A549 (cell line): ENCODE measurements around the gene MTARC1. TPM values are rescaled to one million over a fixed set of nuclear protein-coding genes. Genes with fewer than 3 reads are reported as not detected.

Source experiments
- ATAC-seq, 2 experiments: fragments of 200-7000 bp in 1 of 2; fragments of >200 bp in 1 of 2; cut with Nextera tagmentation in 1 of 2; cut with Tn5 transposase in 1 of 2; 3 replicates each; pipeline versions ENCODE4 v1.8.0 to v1.9.1; 2018 to 2020; ENCODE audit warnings: mild to moderate bottlenecking in 1 of 2, moderate library complexity in 1 of 2
- CTCF ChIA-PET: fragments of 300-600 bp; sonication (Branson Sonifier 250); formaldehyde crosslinking; extraction: SDS; loops from one replicate; lab custom pipeline; 2021; ENCODE audit warnings: antibody characterized with exemption, inconsistent platforms; lab: Yijun Ruan, JAX
- POLR2A ChIA-PET: fragments of 350-600 bp; formaldehyde crosslinking; extraction: SDS; loops from one replicate; lab custom pipeline; 2021; ENCODE audit warnings: antibody characterized with exemption, inconsistent platforms; lab: Yijun Ruan, JAX
- DNase-seq, 2 experiments: peaks; one replicate each; pipeline versions ENCODE4 v3.0.0 to v3.0.0-alpha.2; 2011 to 2016; ENCODE audit warnings: low read depth in 1 of 2, low spot score in 1 of 2
- FAIRE-seq: peaks from 2 replicates; lab custom pipeline; 2011; peaks lifted over from hg19 to GRCh38; lab: Jason Lieb, UNC
- H3K27ac ChIP-seq, 2 experiments: fragments of >200 bp; sonication (Bioruptor Twin); formaldehyde crosslinking; 3 replicates each; pipeline ENCODE4 v1.5.1; 2016 to 2017
- H3K4me1 ChIP-seq: fragments of >200 bp; sonication (Bioruptor Twin); formaldehyde crosslinking; 3 replicates; pipeline ENCODE4 v1.6.1; 2016
- H3K4me2 ChIP-seq: fragments of >200 bp; sonication (Bioruptor Twin); formaldehyde crosslinking; 3 replicates; pipeline ENCODE4 v1.6.1; 2016
- H3K4me3 ChIP-seq: fragments of >200 bp; sonication (Bioruptor Twin); formaldehyde crosslinking; 3 replicates; pipeline ENCODE4 v1.5.1; 2016
- H3K9me3 ChIP-seq: fragments of >200 bp; sonication (Bioruptor Twin); formaldehyde crosslinking; 3 replicates; pipeline ENCODE4 v1.6.1; 2016
- ATOH8 ChIP-seq: fragments of 250-450 bp; sonication (Bioruptor Pico); IDR thresholded peaks from 2 replicates; pipeline ENCODE4 v1.5.0; 2020; ENCODE audit warnings: low read depth, mild to moderate bottlenecking, moderate library complexity
- CEBPB ChIP-seq, 2 experiments: fragments of >200 bp in 1 of 2; sonication (Bioruptor Twin) in 1 of 2; formaldehyde crosslinking in 1 of 2; IDR thresholded peaks; 2 replicates each; pipeline ENCODE4 v1.6.1; 2012 to 2016
- CHD2 ChIP-seq: fragments of 150-350 bp; IDR thresholded peaks from 2 replicates; pipeline ENCODE4 v1.6.1; 2014; ENCODE audit warnings: low read length; ENCODE audit not compliant: partially characterized antibody
- CHD4 ChIP-seq: fragments of 200-600 bp; sonication (generic); IDR thresholded peaks from 2 replicates; pipeline ENCODE4 v1.6.1; 2016; ENCODE audit warnings: antibody characterized with exemption, mild to moderate bottlenecking, borderline replicate concordance
- EHF ChIP-seq: fragments of 250-450 bp; sonication (Bioruptor Pico); IDR thresholded peaks from 2 replicates; pipeline ENCODE4 v1.5.0; 2020; ENCODE audit warnings: mild to moderate bottlenecking
- ELK1 ChIP-seq: fragments of 150-350 bp; IDR thresholded peaks from 2 replicates; pipeline ENCODE4 v1.6.1; 2014; ENCODE audit warnings: low read depth, mild to moderate bottlenecking, low read length
- EP300 ChIP-seq, 2 experiments: fragments of >200 bp; sonication (Bioruptor Twin); formaldehyde crosslinking; IDR thresholded peaks; 2 replicates in 1 of 2; 3 replicates in 1 of 2; pipeline ENCODE4 v1.6.1; 2016 to 2017
- ESRRA ChIP-seq: fragments of 150-350 bp; IDR thresholded peaks from 2 replicates; pipeline ENCODE4 v1.6.1; 2014; ENCODE audit warnings: mild to moderate bottlenecking, low read length, borderline replicate concordance
- FOSB ChIP-seq: fragments of 250-450 bp; sonication (Bioruptor Pico); IDR thresholded peaks from 2 replicates; pipeline ENCODE4 v1.5.0; 2020; ENCODE audit warnings: mild to moderate bottlenecking, moderate library complexity
- FOSL2 ChIP-seq, 2 experiments: fragments of 450-650 bp in 1 of 2; fragments of >200 bp in 1 of 2; sonication (Bioruptor Twin) in 1 of 2; formaldehyde crosslinking; IDR thresholded peaks; 2 replicates each; pipeline versions ENCODE4 v1.5.0 to v1.6.1; 2016 to 2020; ENCODE audit warnings: mild to moderate bottlenecking in 1 of 2, moderate library complexity in 1 of 2
- HEYL ChIP-seq: fragments of 250-450 bp; sonication (Bioruptor Pico); IDR thresholded peaks from 2 replicates; pipeline ENCODE4 v1.8.0; 2021; ENCODE audit warnings: mild to moderate bottlenecking, moderate library complexity
- HOXB13 ChIP-seq: fragments of 250-450 bp; sonication (Bioruptor Pico); IDR thresholded peaks from 2 replicates; pipeline ENCODE4 v1.5.0; 2020; ENCODE audit warnings: low read depth, mild to moderate bottlenecking, moderate library complexity
- HOXB5 ChIP-seq: fragments of 250-450 bp; sonication (Bioruptor Pico); IDR thresholded peaks from 2 replicates; pipeline ENCODE4 v1.5.0; 2020; ENCODE audit warnings: mild to moderate bottlenecking, moderate library complexity
- JUN ChIP-seq, 2 experiments: fragments of >200 bp; sonication (Bioruptor Twin); formaldehyde crosslinking; IDR thresholded peaks; 2 replicates in 1 of 2; 3 replicates in 1 of 2; pipeline ENCODE4 v1.6.1; 2016 to 2017
- JUNB ChIP-seq: fragments of >200 bp; sonication (Bioruptor Twin); formaldehyde crosslinking; IDR thresholded peaks from 2 replicates; pipeline ENCODE4 v1.6.1; 2016
- MAFK ChIP-seq: fragments of 450-650 bp; IDR thresholded peaks from 2 replicates; pipeline ENCODE4 v1.6.1; 2014; ENCODE audit not compliant: partially characterized antibody
- MYC ChIP-seq: IDR thresholded peaks from 2 replicates; pipeline ENCODE4 v1.6.1; 2012; ENCODE audit warnings: mild to moderate bottlenecking, inconsistent platforms, low read length, improper control_type of control experiment, borderline replicate concordance
- NFE2L2 ChIP-seq: fragments of 150-350 bp; conservative IDR thresholded peaks from 2 replicates; pipeline ENCODE4 v1.6.1; 2014; ENCODE audit warnings: low read length
- NR3C1 ChIP-seq: fragments of >200 bp; sonication (Bioruptor Twin); formaldehyde crosslinking; IDR thresholded peaks from 3 replicates; pipeline ENCODE4 v1.6.1; 2017
- POLR2AphosphoS2 ChIP-seq: conservative IDR thresholded peaks from 2 replicates; pipeline ENCODE4 v1.6.1; 2012; ENCODE audit warnings: low read length, improper control_type of control experiment, inconsistent platforms
- RAD21 ChIP-seq, 2 experiments: fragments of >200 bp in 1 of 2; sonication (Bioruptor Twin) in 1 of 2; formaldehyde crosslinking in 1 of 2; IDR thresholded peaks in 1 of 2; conservative IDR thresholded peaks in 1 of 2; 2 replicates in 1 of 2; 3 replicates in 1 of 2; pipeline ENCODE4 v1.6.1; 2012 to 2018; ENCODE audit warnings: inconsistent platforms in 1 of 2
- RCOR1 ChIP-seq: fragments of 150-350 bp; IDR thresholded peaks from 2 replicates; pipeline ENCODE4 v1.6.1; 2014; ENCODE audit warnings: antibody characterized with exemption, low read length, low read depth
- TFCP2L1 ChIP-seq: fragments of 250-450 bp; sonication (Bioruptor Pico); IDR thresholded peaks from 2 replicates; pipeline ENCODE4 v1.5.0; 2021; ENCODE audit warnings: mild to moderate bottlenecking
- TP53 ChIP-seq: fragments of 250-450 bp; sonication (Bioruptor Pico); IDR thresholded peaks from 2 replicates; pipeline ENCODE4 v1.5.0; 2021; ENCODE audit warnings: mild to moderate bottlenecking, moderate library complexity
- ZC3H11A ChIP-seq: fragments of 450-650 bp; IDR thresholded peaks from 2 replicates; pipeline ENCODE4 v1.6.1; 2014; ENCODE audit warnings: antibody characterized with exemption, mild to moderate bottlenecking
- ZFP36 ChIP-seq: fragments of 450-650 bp; IDR thresholded peaks from 2 replicates; pipeline ENCODE4 v1.6.1; 2014; ENCODE audit warnings: borderline replicate concordance; ENCODE audit not compliant: partially characterized antibody
- WGBS: methylation state at CpG from one replicate; pipeline ENCODE4 v1.1.6; 2017; ENCODE audit errors: missing lambda C conversion rate; 5-methylcytosine and 5-hydroxymethylcytosine counted together
- polyA plus RNA-seq, 4 experiments: library from polyadenylated mRNA; depleted of rRNA in 3 of 4; stranded (reverse); fragments of >200 nt; fragmentation: RNase III in 1 of 4; extraction: RNeasy Plus Mini Kit Qiagen cat#74134 plus additional on column Dnase treatment in 1 of 4; gene quantifications; 2 replicates in 3 of 4; 3 replicates in 1 of 4; pipeline ENCODE4 v1.2.3, GENCODE V29; 2011 to 2017
- TF ChIP-seq, protein P1 (sequence below): fragments of >200 bp; sonication (Bioruptor Twin); formaldehyde crosslinking; IDR thresholded peaks from 3 replicates; pipeline ENCODE4 v1.6.1; 2016
- TF ChIP-seq, protein P2 (sequence below): IDR thresholded peaks from 2 replicates; pipeline ENCODE4 v1.6.1; 2012

Gene MTARC1
- polyA plus RNA-seq, 2 of the 4 experiments (the other 2 are of a cell fraction), result 9.5 to 10.1 TPM

GRCh38 chr1:220791956-220792355 is 5.2 kb downstream of the MTARC1 start:
- Histone ChIP-seq H3K4me2 (no peak overlapping the region), H3K9me3 (no peaks in the 10 kb centered on the region), H3K27ac (no peak overlapping the region), H3K4me3 (no peak overlapping the region), H3K4me1 (peaks cover 8% of the 10 kb centered on the region; the same call in 2 of the 3 replicates)
- CTCF ChIA-PET, result interaction anchor here (0.8 to 8.3 kb wide), 2 partner anchors 12 to 16 kb away, joined by 3 to 78 read pairs; no protein-coding TSS in a partner anchor
- 77% methylated on average over 5 of the region's 5 CpGs for WGBS
- FAIRE-seq (no peak), DNase-seq (no peak), ATAC-seq (no peak)
- TF ChIP-seq TP53 (CRISPR knock-in tag) (no peak), MAFK (no peak), FOSB (no peak), HEYL (CRISPR knock-in tag) (no peak), NR3C1 (no peak), RCOR1 (no peak), ELK1 (no peak), JUNB (no peak), POLR2AphosphoS2 (no peak), ESRRA (no peak), FOSL2 (IDR thresholded peaks at IDR 0.05) (no peak), FOSL2 (CRISPR knock-in tag; IDR thresholded peaks at IDR 0.05) (no peak), ATOH8 (CRISPR knock-in tag) (no peak), EP300 (IDR thresholded peaks at IDR 0.05) (no peak), NFE2L2 (no peak), HOXB5 (CRISPR knock-in tag) (no peak), ZFP36 (no peak), EHF (no peak), HOXB13 (CRISPR knock-in tag) (no peak)
- POLR2A ChIA-PET, result no interaction called here

DNA sequence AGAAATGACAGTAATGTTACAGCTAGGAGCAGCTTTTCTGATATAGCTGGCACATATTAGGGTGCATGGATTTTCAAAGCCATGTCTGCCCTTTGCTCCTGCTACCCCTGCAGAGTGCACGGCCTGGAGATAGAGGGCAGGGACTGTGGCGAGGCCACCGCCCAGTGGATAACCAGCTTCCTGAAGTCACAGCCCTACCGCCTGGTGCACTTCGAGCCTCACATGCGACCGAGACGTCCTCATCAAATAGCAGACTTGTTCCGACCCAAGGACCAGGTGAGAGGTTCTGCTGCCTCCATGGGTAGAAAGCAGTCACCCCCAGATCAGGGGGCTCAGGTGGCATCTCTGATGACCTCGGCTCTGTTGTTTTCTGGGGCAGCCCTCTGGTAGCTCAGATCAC is 9.8 kb downstream of the MTARC1 start:
- no peak for FAIRE-seq
- Histone ChIP-seq H3K9me3 (no peaks in the 10 kb centered on the region), H3K4me2 (no peak overlapping the region), H3K4me3 (no peak overlapping the region), H3K4me1 (no peaks in the 10 kb centered on the region), H3K27ac (no peak overlapping the region)
- no peak for ATAC-seq
- 87% methylated on average over 10 of the region's 10 CpGs for WGBS
- ChIA-PET CTCF (interaction anchor here (2.0 kb wide), 1 partner anchor 20 kb away, joined by 7 read pairs; no protein-coding TSS in a partner anchor), POLR2A (no interaction called here)
- TF ChIP-seq JUN (IDR thresholded peaks at IDR 0.05) (no peak), HEYL (CRISPR knock-in tag) (no peak), CHD2 (no peak), CEBPB (IDR thresholded peaks at IDR 0.05) (no peak), NR3C1 (no peak), TFCP2L1 (CRISPR knock-in tag) (no peak), CHD4 (no peak), MYC (no peak), ESRRA (no peak), ZC3H11A (no peak), RAD21 (conservative IDR thresholded peaks at IDR 0.05 in 1 of 2, IDR thresholded peaks at IDR 0.05 in 1 of 2) (no peak)
- TF ChIP-seq, protein P1, sequence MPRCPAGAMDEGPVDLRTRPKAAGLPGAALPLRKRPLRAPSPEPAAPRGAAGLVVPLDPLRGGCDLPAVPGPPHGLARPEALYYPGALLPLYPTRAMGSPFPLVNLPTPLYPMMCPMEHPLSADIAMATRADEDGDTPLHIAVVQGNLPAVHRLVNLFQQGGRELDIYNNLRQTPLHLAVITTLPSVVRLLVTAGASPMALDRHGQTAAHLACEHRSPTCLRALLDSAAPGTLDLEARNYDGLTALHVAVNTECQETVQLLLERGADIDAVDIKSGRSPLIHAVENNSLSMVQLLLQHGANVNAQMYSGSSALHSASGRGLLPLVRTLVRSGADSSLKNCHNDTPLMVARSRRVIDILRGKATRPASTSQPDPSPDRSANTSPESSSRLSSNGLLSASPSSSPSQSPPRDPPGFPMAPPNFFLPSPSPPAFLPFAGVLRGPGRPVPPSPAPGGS, result no peak
- TF ChIP-seq, protein P2, sequence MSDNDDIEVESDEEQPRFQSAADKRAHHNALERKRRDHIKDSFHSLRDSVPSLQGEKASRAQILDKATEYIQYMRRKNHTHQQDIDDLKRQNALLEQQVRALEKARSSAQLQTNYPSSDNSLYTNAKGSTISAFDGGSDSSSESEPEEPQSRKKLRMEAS, result no peak
- DNase-seq, result no peak
